Glomerular endothelial cell (primary cell): ENCODE data around the gene MCF2L. TPM values are rescaled to one million over a fixed set of nuclear protein-coding genes. Genes with fewer than 3 reads are reported as not detected.

Source experiments
- DNase-seq: peaks from one replicate; pipeline ENCODE4 v3.0.0-alpha.2; 2011; ENCODE audit warnings: low read depth, low spot score; ENCODE audit errors: extremely low read depth
- total RNA-seq: library from RNA; depleted of rRNA; stranded (reverse); fragments of >200 nt; gene quantifications from 2 replicates; pipeline ENCODE4 v1.2.3, GENCODE V29; 2015

Gene MCF2L
- total RNA-seq, 1 donor from 2014 or later, result 23.4 TPM

- no peak for DNase-seq
Observed at GRCh38 chr13:113058988-113059850, 90.2 kb downstream of the MCF2L start.

DNA sequence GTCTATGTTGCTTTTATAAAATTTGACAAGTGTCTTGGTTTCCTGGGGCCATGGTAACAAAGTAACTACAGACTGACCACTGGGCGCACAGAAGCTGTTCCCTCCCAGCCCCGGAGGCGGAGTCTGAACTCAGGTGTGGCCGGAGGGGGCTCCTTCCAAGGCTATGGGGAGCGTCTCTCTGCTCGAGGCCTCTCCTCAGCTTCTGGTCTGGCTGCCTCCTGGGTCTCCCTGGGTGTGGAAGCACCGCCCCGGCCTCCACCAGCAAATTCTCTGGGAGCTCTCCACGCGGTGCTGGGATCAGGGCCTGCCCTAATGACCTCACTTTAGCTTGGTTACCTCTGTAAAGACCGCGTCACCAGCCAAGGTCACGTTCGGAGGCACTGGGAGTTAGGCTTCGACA is 90.9 kb downstream of the MCF2L start:
- no peak for DNase-seq

DNA sequence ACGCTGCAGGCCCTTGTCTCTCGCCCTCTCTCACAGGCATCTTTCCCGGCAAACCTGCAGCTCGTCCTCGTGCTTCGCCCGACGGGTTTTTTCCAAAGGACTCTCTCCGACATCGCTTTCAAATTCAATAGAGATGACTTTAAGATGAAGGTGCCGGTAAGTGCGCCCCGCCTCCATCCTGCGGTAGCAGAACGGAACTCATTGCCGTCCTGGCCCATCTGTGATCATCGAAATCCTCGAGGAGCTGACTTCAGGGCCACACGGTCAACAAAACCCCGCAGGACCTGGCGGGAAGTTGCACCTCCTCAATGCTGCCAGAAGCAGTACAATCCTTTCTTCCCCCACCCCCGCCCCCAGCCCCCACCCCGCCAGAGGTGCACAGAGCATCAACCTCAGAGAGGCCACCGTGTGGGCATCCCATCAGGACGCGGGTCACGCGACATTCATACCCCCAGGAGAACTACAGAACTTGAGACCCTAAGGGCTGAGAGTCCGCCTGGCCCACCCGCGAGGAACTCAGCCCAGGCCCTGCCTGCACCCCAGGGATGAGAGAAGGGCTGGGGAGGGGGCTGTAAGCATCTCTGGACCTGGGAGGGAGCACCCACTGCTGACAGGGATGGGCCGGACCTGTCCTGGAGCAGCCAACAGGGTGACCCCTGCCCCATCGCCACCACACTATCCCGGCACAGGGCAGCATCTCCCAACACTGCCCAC is 91.7 kb downstream of the MCF2L start:
- DNase-seq, result no peak

- no peak for DNase-seq
Observed at GRCh38 chr13:113061271-113061625, 92.2 kb downstream of the MCF2L start.

GRCh38 chr13:113061796-113062425 is 92.9 kb downstream of the MCF2L start:
- no peak for DNase-seq

DNA sequence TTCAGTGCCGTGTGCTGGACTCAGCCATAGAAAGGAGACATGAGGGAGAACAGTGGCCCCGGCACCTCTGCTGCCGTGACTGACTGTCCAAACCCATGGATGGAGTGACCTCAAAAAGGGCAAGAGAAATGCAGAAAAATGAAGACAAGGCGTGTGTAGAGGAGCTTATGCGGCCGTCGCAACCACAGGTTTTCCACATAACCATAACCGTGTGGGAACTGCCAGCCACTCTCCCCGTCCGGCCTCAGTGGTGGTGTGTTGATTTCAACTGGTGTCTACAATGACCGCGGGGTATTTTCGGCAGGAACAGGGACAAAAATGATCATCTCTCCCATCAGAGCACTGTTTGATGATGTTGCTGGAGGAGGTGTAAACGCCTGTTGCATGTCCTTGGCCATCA is 93.7 kb downstream of the MCF2L start:
- no peak for DNase-seq

GRCh38 chr13:113063091-113063491 is 94.1 kb downstream of the MCF2L start:
- no peak for DNase-seq

DNA sequence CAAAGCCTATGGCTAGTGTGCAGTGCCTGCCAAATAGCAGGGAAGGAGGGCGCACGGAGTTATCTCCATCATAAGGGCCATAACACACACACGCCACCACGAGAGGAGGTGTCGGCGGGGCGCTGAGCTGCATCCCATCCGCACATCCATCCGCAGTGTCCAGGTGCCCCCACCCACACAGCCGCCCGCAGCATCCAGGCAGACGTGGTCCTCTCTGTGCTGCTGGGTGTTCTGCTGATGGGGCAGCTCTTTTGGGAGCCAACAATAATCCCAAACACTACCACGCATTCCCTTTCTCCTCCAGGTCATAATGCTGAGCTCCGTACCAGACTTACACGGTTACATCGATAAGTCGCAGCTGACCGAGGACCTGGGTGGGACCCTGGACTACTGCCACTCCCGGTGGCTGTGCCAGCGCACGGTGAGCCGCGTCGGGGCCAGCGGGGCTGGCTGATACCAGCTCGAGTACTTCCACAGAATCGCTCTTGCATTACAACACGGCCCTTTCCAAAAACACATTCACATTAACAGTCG is 95.1 kb downstream of the MCF2L start:
- DNase-seq, result no peak

DNA sequence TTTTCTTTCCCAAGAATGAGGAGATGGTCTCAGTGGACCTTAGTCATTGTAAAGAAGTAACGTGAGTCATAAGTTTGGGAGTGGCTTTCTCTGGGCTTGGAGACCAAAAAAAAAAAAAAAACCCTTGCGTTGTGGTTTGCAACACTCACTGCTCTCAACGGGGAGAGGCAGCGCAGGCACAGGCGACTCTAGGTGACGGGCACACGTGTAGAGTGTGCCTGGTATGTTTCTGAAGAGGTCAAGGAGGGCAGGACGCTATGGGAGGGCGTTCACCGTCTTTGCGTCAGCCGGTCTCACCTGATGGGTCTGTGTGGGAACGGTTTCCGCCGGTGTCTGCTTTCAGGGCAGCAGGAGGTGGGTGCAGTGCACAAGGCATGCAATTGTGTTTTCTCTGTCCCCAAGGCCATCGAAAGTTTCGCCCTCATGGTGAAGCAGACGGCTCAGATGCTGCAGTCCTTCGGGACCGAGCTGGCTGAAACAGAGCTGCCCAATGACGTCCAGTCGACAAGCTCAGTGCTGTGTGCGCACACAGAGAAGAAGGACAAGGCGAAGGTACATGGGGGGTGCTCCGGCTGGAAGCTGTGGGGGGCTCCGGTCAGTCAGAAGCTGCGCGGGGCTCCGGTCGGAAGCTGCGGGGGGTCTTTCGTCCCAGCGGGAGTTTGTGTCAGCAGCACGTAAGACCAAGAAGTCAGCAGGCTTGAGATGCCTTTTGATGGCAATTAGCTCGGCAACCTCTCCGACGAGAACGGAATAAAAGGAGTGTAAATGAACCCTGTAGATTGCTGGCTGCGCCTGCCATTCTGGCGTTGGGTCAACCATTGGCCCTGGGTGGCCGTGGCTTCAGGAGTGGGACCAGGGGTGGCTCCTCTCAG is 95.8 kb downstream of the MCF2L start:
- DNase-seq, result no peak

DNA sequence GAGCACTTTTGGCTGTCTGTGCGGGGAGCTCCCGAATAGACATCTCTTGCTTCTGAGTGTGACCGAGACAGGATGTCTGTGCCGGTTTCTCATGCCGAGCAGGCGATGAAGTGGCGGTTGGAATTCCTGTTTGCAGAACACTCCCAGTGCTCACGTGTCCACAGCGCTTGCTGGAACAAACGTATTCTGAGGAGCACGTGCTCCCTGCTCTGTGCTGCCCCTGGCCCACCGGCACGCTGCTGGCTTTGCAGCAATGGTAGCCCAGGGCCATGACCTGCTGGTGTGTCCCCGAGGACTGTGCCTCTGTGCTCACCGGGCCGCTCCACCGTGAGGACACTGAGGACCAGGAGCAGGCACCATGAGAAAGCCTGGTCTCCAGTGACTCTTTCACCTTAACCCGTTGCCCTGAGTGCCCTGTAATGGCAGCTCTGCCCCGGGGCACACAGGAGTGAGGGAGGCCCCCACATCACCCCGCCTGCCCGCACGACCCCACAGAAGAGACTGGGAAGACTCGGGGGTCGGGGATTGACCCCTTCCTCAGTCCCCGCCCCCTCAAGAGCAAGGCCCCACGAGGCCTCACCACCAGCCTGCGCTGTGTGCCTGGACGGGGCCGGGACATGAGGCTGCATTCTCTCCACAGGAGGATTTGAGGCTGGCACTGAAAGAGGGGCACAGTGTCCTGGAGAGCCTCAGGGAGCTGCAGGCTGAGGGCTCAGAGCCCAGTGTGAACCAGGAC is 96.6 kb downstream of the MCF2L start:
- DNase-seq, result no peak

- DNase-seq, result no peak
Observed at GRCh38 chr13:113066142-113066455, 97.1 kb downstream of the MCF2L start.

DNA sequence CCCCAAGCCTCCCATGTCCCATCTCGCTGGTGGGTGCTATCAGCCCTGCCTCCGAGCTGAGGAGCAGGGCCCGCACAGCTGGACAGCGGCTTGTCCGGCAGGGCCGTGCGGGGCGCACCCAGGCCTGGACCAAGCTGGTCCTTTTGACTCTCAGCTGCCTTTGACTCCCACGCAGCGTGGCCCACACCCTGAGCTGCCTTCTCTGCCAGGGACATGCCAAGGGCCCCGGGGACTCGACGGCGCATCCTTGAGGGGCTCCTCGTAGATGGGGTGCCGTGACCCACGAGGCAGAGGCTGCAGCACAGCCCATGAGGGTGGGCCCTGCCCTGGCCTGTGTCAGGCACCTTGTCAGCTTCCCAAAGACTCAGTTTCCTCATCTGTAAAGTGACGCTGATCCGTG is 97.7 kb downstream of the MCF2L start:
- no peak for DNase-seq

GRCh38 chr13:113069861-113070805 is 101.1 kb downstream of the MCF2L start:
- no peak for DNase-seq

GRCh38 chr13:113070855-113071254 is 101.8 kb downstream of the MCF2L start:
- no peak for DNase-seq

- no peak for DNase-seq
Observed at GRCh38 chr13:113072376-113072775, 103.4 kb downstream of the MCF2L start.

- no peak for DNase-seq
Observed at GRCh38 chr13:113073942-113074341, 104.9 kb downstream of the MCF2L start.

GRCh38 chr13:113074401-113074800 is 105.4 kb downstream of the MCF2L start:
- no peak for DNase-seq

DNA sequence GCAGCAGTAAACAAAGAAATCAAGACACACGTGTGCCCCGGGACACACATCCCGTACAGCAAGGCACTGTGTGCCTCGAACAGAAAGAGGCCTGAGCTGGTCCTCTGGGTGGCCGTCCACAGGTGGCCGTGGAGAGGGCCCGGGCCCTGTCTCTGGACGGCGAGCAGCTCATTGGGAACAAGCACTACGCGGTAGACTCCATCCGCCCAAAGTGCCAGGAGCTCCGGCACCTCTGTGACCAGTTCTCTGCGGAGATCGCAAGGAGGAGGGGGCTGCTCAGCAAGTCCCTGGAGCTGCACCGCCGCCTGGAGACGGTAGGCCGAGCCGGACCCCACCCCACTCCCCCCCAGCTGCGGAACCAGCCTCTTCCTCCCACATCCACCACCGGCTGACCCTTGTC is 105.9 kb downstream of the MCF2L start:
- DNase-seq, result no peak

DNA sequence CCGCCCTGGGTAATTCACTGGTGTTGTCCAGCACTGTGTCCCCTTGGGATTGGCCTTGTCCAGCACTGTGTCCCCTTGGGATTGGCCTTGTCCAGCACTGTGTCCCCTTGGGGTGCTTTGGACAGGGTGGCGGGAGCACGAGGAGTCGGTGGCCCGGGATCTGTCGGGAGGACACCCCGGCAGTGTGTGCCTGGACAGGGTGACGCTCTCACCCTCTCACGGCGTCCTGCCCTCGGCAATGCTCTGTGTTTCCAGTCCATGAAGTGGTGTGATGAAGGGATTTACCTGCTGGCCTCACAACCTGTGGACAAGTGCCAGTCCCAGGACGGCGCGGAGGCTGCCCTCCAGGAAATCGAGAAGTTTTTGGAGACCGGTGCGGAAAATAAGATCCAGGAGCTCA is 106.7 kb downstream of the MCF2L start:
- no peak for DNase-seq
